ENCODE data around the gene KIF6.

KIF6 gene

DNA sequence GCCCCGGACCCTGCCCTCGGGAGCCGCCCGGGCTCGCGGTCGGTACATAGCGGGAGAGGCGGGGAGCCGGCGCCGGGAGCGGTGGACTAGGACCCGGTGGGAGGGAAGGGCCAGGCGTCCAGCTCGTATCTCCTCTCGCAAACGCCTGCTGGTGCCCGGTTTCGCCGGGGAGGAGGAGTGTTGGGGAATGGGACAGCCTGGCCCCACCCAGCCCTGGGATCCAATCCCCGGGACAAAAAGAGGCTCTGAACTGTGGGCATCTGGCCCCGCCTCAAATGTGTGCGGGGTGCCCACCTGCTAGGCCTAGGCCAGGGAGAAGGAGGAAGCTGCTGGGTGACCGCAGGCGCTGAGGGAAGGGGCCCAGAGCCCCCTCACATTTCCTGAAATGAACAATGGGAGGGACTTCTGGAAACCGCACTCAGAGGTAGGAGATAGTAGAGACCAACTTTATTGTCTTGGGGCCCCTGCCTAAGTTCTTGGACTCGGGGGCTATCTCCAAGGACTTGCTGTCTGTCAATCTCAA, 410.9 kb downstream of the KIF6 start, which contains the start of gene KCNK17:
KCNK17 (minus strand) TSS at position 147 of the 523 bp plus-strand sequence; CDS start at position 48, 99 bp downstream.
- DNase-seq: peak; percentile 77 to 92 (median 89)
- peaks cover 0 to 7% (median 0%) of the 10 kb centered on the region in 5 experiments for H3K27me3 ChIP-seq (replicated peaks in 2 of 5; ENCODE audit: control insufficient read depth in 4 of 5, insufficient read depth in 5 of 5, low read length in 4 of 5)
- H3K27ac ChIP-seq (ENCODE audit: insufficient read depth in 1 of 2, low read depth in 1 of 2, low read length in 2 of 2, poor library complexity in 1 of 2, severe bottlenecking in 2 of 2): no peak within 1 kb of the TSS
- no peaks in the 10 kb centered on the region for H3K9me3 ChIP-seq (ENCODE audit: control extremely low read depth in 1 of 5, control insufficient read depth in 4 of 5, insufficient read depth in 2 of 5, low read depth in 1 of 5, low read length in 4 of 5)
- H3K4me3 ChIP-seq (ENCODE audit: control insufficient read depth in 1 of 7, extremely low read depth in 1 of 7, insufficient read depth in 4 of 7, low read depth in 2 of 7, low read length in 6 of 7): peak within 1 kb of the TSS; percentile 30 to 78 (median 71)
- peaks cover 4 to 92% (median 72%) of the 10 kb centered on the region in 4 experiments for H3K4me1 ChIP-seq (ENCODE audit: control extremely low read depth in 1 of 4, control insufficient read depth in 4 of 4, insufficient read depth in 4 of 4, low read length in 3 of 4)
- 0% methylated on average over 28 of the region's 28 CpGs for WGBS (ENCODE audit: insufficient coverage)
- POLR2A ChIA-PET: interaction anchor here (0.6 to 1.2 kb wide), 2 partner anchors 11 to 22 kb away, joined by 3 to 4 read pairs; no protein-coding TSS in a partner anchor
- CTCF ChIA-PET: interaction anchor here (0.6 to 6.1 kb wide), 7 partner anchors 10 to 191 kb away, joined by 3 to 47 read pairs (median 6); no protein-coding TSS in a partner anchor
- peaks cover 0 to 7% (median 2%) of the 10 kb centered on the region in 4 experiments for H3K36me3 ChIP-seq (ENCODE audit: control insufficient read depth in 4 of 4, insufficient read depth in 4 of 4, low read length in 3 of 4)

DNA sequence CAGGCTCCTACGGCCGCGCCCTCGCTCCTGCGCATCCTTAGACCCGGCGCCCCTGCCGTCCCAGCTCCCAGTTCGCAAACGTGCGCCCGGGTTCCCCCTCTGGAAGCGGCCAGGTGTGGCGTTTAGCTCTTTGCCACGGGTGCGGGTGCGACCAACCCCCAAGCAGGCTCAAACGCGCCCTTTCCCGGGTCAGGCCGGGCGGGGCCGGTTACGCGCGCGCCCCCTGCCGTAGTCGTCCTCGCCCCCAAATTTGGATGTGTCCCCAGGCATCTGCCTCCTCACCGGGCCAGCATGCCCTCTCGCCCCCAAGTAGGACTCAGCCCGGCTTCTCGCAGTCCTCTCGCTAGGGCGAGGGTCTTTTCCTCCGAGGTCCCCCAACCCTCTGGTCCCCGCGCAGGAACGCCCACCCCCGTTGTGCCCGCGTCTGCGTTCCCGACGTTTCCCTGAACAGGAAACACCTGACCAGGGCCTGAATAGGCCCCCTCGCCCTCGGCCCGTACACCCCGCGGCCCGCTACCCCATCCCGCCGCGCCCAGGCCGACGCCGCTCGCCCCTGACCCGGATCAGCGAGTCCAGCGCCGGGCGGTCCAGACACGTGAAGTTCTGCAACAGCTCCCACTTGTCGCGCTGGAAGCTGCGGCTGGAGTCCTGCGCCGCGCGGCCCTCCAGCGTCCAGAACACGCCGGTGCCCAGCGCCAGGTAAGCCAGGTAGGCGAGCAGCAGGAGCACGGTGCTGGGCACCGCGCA, 411.5 kb downstream of the KIF6 start:
- WGBS (ENCODE audit: insufficient coverage): under 1% methylated on average over 72 of the region's 80 CpGs
- POLR2A ChIA-PET: interaction anchor here (1.2 kb wide), 1 partner anchor 11 kb away, joined by 4 read pairs; no protein-coding TSS in a partner anchor
- DNase-seq: no peak
- Histone ChIP-seq H3K4me3 (ENCODE audit: control insufficient read depth in 1 of 7, extremely low read depth in 1 of 7, insufficient read depth in 4 of 7, low read depth in 2 of 7, low read length in 6 of 7) (peak overlapping the region; percentile 30 to 78 (median 71)), H3K27ac (ENCODE audit: insufficient read depth in 1 of 2, low read depth in 1 of 2, low read length in 2 of 2, poor library complexity in 1 of 2, severe bottlenecking in 2 of 2) (no peak overlapping the region), H3K36me3 (ENCODE audit: control insufficient read depth in 4 of 4, insufficient read depth in 4 of 4, low read length in 3 of 4) (peaks cover 0 to 9% (median 2%) of the 10 kb centered on the region in 4 experiments), H3K4me1 (ENCODE audit: control extremely low read depth in 1 of 4, control insufficient read depth in 4 of 4, insufficient read depth in 4 of 4, low read length in 3 of 4) (peaks cover 4 to 86% (median 66%) of the 10 kb centered on the region in 4 experiments), H3K9me3 (ENCODE audit: control extremely low read depth in 1 of 5, control insufficient read depth in 4 of 5, insufficient read depth in 2 of 5, low read depth in 1 of 5, low read length in 4 of 5) (no peaks in the 10 kb centered on the region), H3K27me3 (replicated peaks in 2 of 5; ENCODE audit: control insufficient read depth in 4 of 5, insufficient read depth in 5 of 5, low read length in 4 of 5) (peaks cover 0 to 7% (median 0%) of the 10 kb centered on the region in 5 experiments)
- CTCF ChIA-PET: interaction anchor here (1.0 to 6.1 kb wide), 8 partner anchors 9 to 190 kb away, joined by 3 to 47 read pairs (median 6); no protein-coding TSS in a partner anchor

DNA sequence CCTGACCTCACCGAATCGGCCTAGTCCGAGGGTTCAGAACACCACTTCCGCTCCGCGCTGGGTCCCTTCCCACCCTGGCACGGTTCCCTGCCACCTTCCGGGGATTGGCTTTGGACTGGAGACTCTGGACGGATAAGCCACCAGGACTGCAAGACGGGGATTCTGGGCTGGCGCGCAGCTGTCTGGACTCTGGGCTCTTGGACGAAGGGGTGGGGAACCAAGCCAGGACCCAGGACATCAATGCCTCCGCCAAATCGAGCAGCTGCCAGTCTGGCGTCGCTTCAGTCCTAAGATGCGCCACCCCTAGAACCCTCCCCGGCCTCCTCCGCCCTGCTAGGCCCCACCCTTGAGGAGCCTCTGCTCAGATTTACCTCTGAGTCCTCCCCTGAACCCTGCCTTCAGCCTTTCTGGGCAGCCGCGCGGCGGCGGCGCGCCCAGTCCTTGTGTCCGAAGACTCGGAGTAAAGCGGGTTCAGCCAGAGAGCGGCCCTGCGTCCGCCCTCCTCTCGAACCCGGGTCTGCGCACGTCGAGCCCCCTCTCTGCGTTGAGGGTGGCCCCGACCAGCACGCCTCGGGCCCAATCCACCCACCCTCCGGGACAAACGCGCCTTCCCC, 412.2 kb downstream of the KIF6 start:
- no peaks in the 10 kb centered on the region for H3K9me3 ChIP-seq (ENCODE audit: control extremely low read depth in 1 of 5, control insufficient read depth in 4 of 5, insufficient read depth in 2 of 5, low read depth in 1 of 5, low read length in 4 of 5)
- no peak overlapping the region for H3K27ac ChIP-seq (ENCODE audit: insufficient read depth in 1 of 2, low read depth in 1 of 2, low read length in 2 of 2, poor library complexity in 1 of 2, severe bottlenecking in 2 of 2)
- peaks cover 0 to 7% (median 0%) of the 10 kb centered on the region in 5 experiments for H3K27me3 ChIP-seq (replicated peaks in 2 of 5; ENCODE audit: control insufficient read depth in 4 of 5, insufficient read depth in 5 of 5, low read length in 4 of 5)
- peaks cover 0 to 12% (median 2%) of the 10 kb centered on the region in 4 experiments for H3K36me3 ChIP-seq (ENCODE audit: control insufficient read depth in 4 of 4, insufficient read depth in 4 of 4, low read length in 3 of 4)
- peaks cover 4 to 79% (median 63%) of the 10 kb centered on the region in 4 experiments for H3K4me1 ChIP-seq (ENCODE audit: control extremely low read depth in 1 of 4, control insufficient read depth in 4 of 4, insufficient read depth in 4 of 4, low read length in 3 of 4)
- no peak for DNase-seq
- 14% methylated on average over 42 of the region's 45 CpGs for WGBS (ENCODE audit: insufficient coverage)
- H3K4me3 ChIP-seq (ENCODE audit: control insufficient read depth in 1 of 7, extremely low read depth in 1 of 7, insufficient read depth in 4 of 7, low read depth in 2 of 7, low read length in 6 of 7): peak overlapping the region; percentile 30 to 78 (median 71)
- ChIA-PET POLR2A (no interaction called here), CTCF (interaction anchor here (1.3 to 6.1 kb wide), 5 partner anchors 8 to 148 kb away, joined by 3 to 47 read pairs (median 7); no protein-coding TSS in a partner anchor)

DNA sequence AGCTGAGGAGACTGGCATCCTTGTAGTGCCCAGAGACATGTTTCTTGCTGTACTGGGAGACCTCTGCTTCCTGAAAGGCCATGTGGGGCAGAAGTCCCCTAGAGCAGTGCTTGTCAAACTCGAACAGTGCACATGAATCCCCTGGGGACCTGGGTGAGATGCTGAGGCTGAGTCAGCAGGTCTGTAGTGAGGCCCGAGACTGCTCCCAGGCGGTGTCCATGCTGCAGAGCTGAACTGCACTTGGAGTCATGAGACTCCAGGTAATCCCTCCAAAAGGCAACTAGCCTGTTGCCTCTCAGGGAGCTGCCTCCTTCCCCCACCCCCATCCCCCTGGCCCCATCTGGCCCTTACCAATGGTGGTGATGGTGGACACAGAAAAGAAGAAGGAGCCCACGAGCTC, 414.7 kb downstream of the KIF6 start:
- no peak overlapping the region for H3K4me3 ChIP-seq (ENCODE audit: control insufficient read depth in 1 of 7, extremely low read depth in 1 of 7, insufficient read depth in 4 of 7, low read depth in 2 of 7, low read length in 6 of 7)
- H3K4me1 ChIP-seq (ENCODE audit: control extremely low read depth in 1 of 4, control insufficient read depth in 4 of 4, insufficient read depth in 4 of 4, low read length in 3 of 4): peaks cover 0 to 61% (median 52%) of the 10 kb centered on the region in 4 experiments
- no peaks in the 10 kb centered on the region for H3K9me3 ChIP-seq (ENCODE audit: control extremely low read depth in 1 of 5, control insufficient read depth in 4 of 5, insufficient read depth in 2 of 5, low read depth in 1 of 5, low read length in 4 of 5)
- peaks cover 0 to 7% (median 0%) of the 10 kb centered on the region in 5 experiments for H3K27me3 ChIP-seq (replicated peaks in 2 of 5; ENCODE audit: control insufficient read depth in 4 of 5, insufficient read depth in 5 of 5, low read length in 4 of 5)
- 79% methylated on average over 3 of the region's 4 CpGs for WGBS (ENCODE audit: insufficient coverage)
- ChIA-PET CTCF (interaction anchor here (0.6 to 6.1 kb wide), 27 partner anchors 8 to 314 kb away, joined by 3 to 47 read pairs (median 4); no protein-coding TSS in a partner anchor), POLR2A (no interaction called here)
- H3K36me3 ChIP-seq (ENCODE audit: control insufficient read depth in 4 of 4, insufficient read depth in 4 of 4, low read length in 3 of 4): peaks cover 0 to 12% (median 2%) of the 10 kb centered on the region in 4 experiments
- DNase-seq: no peak
- no peak overlapping the region for H3K27ac ChIP-seq (ENCODE audit: insufficient read depth in 1 of 2, low read depth in 1 of 2, low read length in 2 of 2, poor library complexity in 1 of 2, severe bottlenecking in 2 of 2)

DNA sequence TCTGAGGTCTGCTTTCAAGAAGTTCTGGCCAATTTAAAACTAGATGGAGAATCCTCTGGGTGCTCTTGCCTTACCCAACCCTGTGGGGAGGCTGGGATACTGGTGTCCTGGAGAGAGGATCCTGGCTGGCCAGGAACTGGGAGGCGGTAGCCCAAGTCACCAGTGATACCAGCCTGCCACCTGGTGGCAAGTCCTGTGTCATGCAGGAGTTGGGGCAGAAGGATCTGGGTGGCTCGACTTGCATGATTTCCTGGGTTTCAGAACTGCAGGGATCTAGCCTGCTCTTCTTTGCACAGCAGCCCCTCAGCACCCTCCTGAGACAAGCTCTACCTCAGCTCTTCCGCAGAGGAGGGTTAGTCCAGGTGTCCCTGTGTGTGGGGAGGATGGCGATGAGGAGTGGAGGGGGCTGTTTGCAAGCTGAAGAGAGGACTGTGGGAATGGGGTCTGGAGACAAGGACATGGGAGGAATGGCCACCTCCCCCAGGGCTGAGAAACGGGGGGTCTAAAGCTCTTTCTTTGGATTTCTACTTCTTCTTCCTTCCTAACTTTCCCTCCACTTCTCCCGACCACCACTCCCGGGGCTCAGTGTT, 415.2 kb downstream of the KIF6 start:
- peaks cover 0 to 12% (median 2%) of the 10 kb centered on the region in 4 experiments for H3K36me3 ChIP-seq (ENCODE audit: control insufficient read depth in 4 of 4, insufficient read depth in 4 of 4, low read length in 3 of 4)
- H3K4me1 ChIP-seq (ENCODE audit: control extremely low read depth in 1 of 4, control insufficient read depth in 4 of 4, insufficient read depth in 4 of 4, low read length in 3 of 4): peaks cover 0 to 56% (median 47%) of the 10 kb centered on the region in 4 experiments
- H3K27me3 ChIP-seq (replicated peaks in 2 of 5; ENCODE audit: control insufficient read depth in 4 of 5, insufficient read depth in 5 of 5, low read length in 4 of 5): peaks cover 0 to 7% (median 0%) of the 10 kb centered on the region in 5 experiments
- DNase-seq: peak; percentile 52 to 69 (median 61)
- H3K4me3 ChIP-seq (ENCODE audit: control insufficient read depth in 1 of 7, extremely low read depth in 1 of 7, insufficient read depth in 4 of 7, low read depth in 2 of 7, low read length in 6 of 7): no peak overlapping the region
- H3K9me3 ChIP-seq (ENCODE audit: control extremely low read depth in 1 of 5, control insufficient read depth in 4 of 5, insufficient read depth in 2 of 5, low read depth in 1 of 5, low read length in 4 of 5): peaks cover 0 to 2% (median 0%) of the 10 kb centered on the region in 5 experiments
- ChIA-PET POLR2A (interaction anchor here (0.7 kb wide), 1 partner anchor 39 kb away, joined by 3 read pairs; no protein-coding TSS in a partner anchor), CTCF (interaction anchor here (0.6 to 6.1 kb wide), 35 partner anchors 9 to 314 kb away, joined by 3 to 47 read pairs (median 4); no protein-coding TSS in a partner anchor)
- no peak overlapping the region for H3K27ac ChIP-seq (ENCODE audit: insufficient read depth in 1 of 2, low read depth in 1 of 2, low read length in 2 of 2, poor library complexity in 1 of 2, severe bottlenecking in 2 of 2)
- 53% methylated on average over 4 of the region's 7 CpGs for WGBS (ENCODE audit: insufficient coverage)

DNA sequence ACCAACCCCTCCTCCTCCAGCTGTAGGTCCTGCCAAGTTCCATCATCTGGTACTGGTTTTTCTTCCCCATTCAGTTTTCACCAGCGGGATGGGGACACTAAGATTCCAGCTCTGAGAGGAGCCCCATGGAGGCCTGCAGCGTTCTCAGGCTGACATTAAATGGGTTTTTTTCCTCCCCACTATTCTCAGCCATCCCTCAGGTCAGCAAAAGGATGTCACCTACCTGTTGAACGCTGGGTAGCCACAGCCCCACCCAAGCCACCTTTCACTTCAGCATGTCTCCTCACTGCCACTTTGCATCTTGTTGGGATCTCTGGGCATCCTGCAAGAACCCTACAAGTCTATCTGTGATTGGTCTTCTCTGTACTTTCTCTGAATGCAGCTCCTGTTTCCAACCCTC, 417.7 kb downstream of the KIF6 start:
- Histone ChIP-seq H3K9me3 (ENCODE audit: control extremely low read depth in 1 of 5, control insufficient read depth in 4 of 5, insufficient read depth in 2 of 5, low read depth in 1 of 5, low read length in 4 of 5) (peaks cover 0 to 4% (median 0%) of the 10 kb centered on the region in 5 experiments), H3K36me3 (ENCODE audit: control insufficient read depth in 4 of 4, insufficient read depth in 4 of 4, low read length in 3 of 4) (peaks cover 0 to 12% (median 3%) of the 10 kb centered on the region in 4 experiments), H3K4me3 (ENCODE audit: control insufficient read depth in 1 of 7, extremely low read depth in 1 of 7, insufficient read depth in 4 of 7, low read depth in 2 of 7, low read length in 6 of 7) (no peak overlapping the region), H3K27ac (ENCODE audit: insufficient read depth in 1 of 2, low read depth in 1 of 2, low read length in 2 of 2, poor library complexity in 1 of 2, severe bottlenecking in 2 of 2) (no peak overlapping the region), H3K27me3 (replicated peaks in 2 of 5; ENCODE audit: control insufficient read depth in 4 of 5, insufficient read depth in 5 of 5, low read length in 4 of 5) (peaks cover 0 to 2% (median 0%) of the 10 kb centered on the region in 5 experiments), H3K4me1 (ENCODE audit: control extremely low read depth in 1 of 4, control insufficient read depth in 4 of 4, insufficient read depth in 4 of 4, low read length in 3 of 4) (peaks cover 0 to 36% (median 23%) of the 10 kb centered on the region in 4 experiments)
- DNase-seq: no peak
- ChIA-PET CTCF (interaction anchor here (1.0 to 10.5 kb wide), 7 partner anchors 18 to 311 kb away, joined by 3 to 251 read pairs (median 5); no protein-coding TSS in a partner anchor), POLR2A (interaction anchor here (1.5 kb wide), 1 partner anchor 140 kb away, joined by 3 read pairs; no protein-coding TSS in a partner anchor)
- WGBS (ENCODE audit: insufficient coverage): 89% methylated on average over 3 of the region's 3 CpGs
